ENCODE results near the gene CADM1. TPM values are rescaled to one million over a fixed set of nuclear protein-coding genes. Genes with fewer than 3 reads are reported as not detected.

CADM1 gene
- total RNA-seq, 1 donor from 2014 or later = 150 TPM

DNA sequence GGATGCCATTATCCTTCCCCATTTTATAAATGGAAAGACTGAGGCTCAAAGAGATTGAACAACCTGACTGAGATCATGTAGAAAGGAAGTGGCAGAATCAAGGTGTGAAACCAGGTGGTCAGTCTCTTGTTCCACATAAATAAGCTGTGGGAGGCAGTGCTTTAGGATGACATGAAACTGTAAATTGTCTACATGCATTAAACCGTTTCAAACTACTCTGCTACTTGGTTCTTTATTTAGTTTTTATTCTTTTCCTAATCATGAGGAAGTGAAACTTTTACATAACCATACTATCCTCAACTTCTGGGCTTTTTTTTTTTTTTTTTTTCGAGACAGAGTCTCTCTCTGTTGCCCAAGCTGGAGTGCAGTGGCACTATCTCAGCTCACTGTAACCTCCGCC, 34.9 kb downstream of the CADM1 start:
- no peak overlapping the region for H3K27ac Mint-ChIP-seq
- TF ChIP-seq CTCF (conservative IDR thresholded peaks at IDR 0.05) = no peak
- no peaks in the 10 kb centered on the region for H3K27me3 Mint-ChIP-seq
- H3K4me1 Mint-ChIP-seq (ENCODE audit: unreplicated experiment) = peaks cover 12% of the 10 kb centered on the region
- H3K9me3 Mint-ChIP-seq = no peaks in the 10 kb centered on the region
- no peak overlapping the region for H3K4me3 Mint-ChIP-seq
- peaks cover 15% of the 10 kb centered on the region for H3K36me3 Mint-ChIP-seq
- no peak for DNase-seq (ENCODE audit: extremely low spot score, unreplicated experiment)

- H3K4me1 Mint-ChIP-seq (ENCODE audit: unreplicated experiment) = peaks cover 23% of the 10 kb centered on the region
- H3K9me3 Mint-ChIP-seq = no peaks in the 10 kb centered on the region
- H3K4me3 Mint-ChIP-seq = no peak overlapping the region
- no peaks in the 10 kb centered on the region for H3K27me3 Mint-ChIP-seq
- no peak for DNase-seq (ENCODE audit: extremely low spot score, unreplicated experiment)
- TF ChIP-seq CTCF (conservative IDR thresholded peaks at IDR 0.05) = no peak
- H3K36me3 Mint-ChIP-seq = peaks cover 4% of the 10 kb centered on the region
- H3K27ac Mint-ChIP-seq = no peak overlapping the region
Measured at GRCh38 chr11:115466122-115466521, 38.1 kb downstream of the CADM1 start.

DNA sequence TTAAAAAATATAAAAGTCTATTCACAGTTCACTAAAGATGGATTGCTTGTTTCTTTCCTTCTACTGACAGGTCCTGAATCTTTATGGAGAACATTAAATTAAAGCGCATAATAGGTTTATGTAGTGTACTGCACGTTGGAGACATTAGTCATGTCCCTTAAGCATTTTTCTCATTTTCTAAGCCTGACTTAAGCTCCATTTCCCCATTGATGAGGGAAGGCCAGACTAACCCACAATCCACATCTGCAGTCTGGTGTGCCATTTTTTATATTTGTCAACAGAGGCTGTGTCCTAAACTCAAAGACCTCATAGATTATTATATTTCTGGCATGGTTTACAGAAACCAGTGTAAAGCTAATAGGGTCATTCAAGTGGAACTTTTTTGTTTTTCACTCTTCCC, 39.9 kb downstream of the CADM1 start:
- no peak for DNase-seq (ENCODE audit: extremely low spot score, unreplicated experiment)
- no peak overlapping the region for H3K4me3 Mint-ChIP-seq
- no peaks in the 10 kb centered on the region for H3K9me3 Mint-ChIP-seq
- TF ChIP-seq CTCF (conservative IDR thresholded peaks at IDR 0.05) = no peak
- H3K27me3 Mint-ChIP-seq = no peaks in the 10 kb centered on the region
- peaks cover 4% of the 10 kb centered on the region for H3K36me3 Mint-ChIP-seq
- peaks cover 24% of the 10 kb centered on the region for H3K4me1 Mint-ChIP-seq (ENCODE audit: unreplicated experiment)
- no peak overlapping the region for H3K27ac Mint-ChIP-seq

DNA sequence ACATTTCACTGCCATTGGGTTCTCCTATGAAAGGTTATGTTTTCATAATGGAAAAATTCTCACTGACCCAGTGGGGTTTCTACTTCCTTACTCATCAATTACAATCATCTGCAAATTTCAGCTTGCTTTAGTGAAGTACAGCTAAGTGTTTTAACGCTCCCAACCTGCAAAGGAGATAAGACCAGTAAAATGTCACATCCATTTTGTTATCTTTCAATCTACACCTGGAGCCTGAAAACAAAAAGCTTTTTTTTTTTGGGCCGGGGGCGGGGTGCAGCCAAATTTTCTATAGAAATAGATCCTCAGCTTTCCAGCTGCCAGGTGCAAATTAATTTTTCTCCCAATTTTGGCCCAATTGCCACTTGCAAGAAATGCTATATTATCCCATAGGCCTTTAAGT, 40.6 kb downstream of the CADM1 start:
- Mint-ChIP-seq H3K27me3 (no peaks in the 10 kb centered on the region), H3K36me3 (peaks cover 4% of the 10 kb centered on the region), H3K27ac (no peak overlapping the region), H3K4me1 (ENCODE audit: unreplicated experiment) (peaks cover 27% of the 10 kb centered on the region), H3K4me3 (no peak overlapping the region), H3K9me3 (no peaks in the 10 kb centered on the region)
- no peak for DNase-seq (ENCODE audit: extremely low spot score, unreplicated experiment)
- no peak for TF ChIP-seq CTCF (conservative IDR thresholded peaks at IDR 0.05)

DNA sequence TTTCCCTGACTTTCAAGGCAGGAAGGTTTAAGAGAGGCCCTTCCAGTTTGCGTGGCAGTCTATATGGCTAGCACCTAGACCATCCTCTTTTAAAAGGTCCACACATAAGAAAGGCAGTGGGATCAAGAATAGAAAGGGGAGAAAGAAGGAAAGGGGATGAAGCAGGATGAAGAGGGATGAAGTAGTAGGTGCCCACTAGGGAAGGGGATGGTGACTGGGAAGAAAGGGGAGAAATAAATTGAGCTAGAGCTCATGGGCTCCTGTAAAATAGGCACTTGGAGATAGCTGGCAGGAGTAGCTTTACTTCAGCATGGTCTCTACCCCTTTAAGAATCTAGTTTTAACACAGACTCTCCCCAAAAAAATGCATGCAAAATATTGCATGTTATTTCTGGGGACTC, 41.5 kb downstream of the CADM1 start:
- Mint-ChIP-seq H3K4me3 (no peak overlapping the region), H3K27ac (no peak overlapping the region), H3K36me3 (peaks cover 4% of the 10 kb centered on the region), H3K4me1 (ENCODE audit: unreplicated experiment) (peaks cover 27% of the 10 kb centered on the region), H3K27me3 (no peaks in the 10 kb centered on the region), H3K9me3 (no peaks in the 10 kb centered on the region)
- no peak for TF ChIP-seq CTCF (conservative IDR thresholded peaks at IDR 0.05)
- DNase-seq (ENCODE audit: extremely low spot score, unreplicated experiment) = no peak

DNA sequence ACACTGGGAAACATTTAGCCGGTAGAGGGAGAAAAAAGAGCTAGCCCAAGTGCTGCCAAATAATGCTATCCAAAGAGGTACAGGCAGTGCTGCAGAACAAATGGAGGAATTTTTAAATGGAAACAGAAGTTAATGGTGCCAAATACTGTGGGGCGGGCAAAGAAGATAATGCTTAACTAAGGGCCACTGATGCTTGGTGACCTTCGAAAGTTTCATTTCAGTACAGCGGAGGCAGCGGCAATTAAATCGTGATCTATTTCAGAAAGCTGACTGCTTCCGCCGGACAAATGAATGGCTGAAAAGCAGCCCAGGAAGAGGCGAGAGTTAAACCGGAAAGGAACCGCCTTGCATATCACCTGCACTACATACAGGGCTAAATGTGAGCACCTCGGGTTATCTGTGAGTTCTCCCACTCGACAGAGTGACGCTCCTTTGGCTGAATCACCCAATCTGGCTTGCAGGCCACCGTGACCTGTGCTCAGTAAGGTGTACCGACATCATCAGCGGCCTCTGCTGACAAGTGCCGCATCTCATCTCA, 42.1 kb downstream of the CADM1 start:
- Mint-ChIP-seq H3K27me3 (no peaks in the 10 kb centered on the region), H3K4me3 (peak overlapping the region; percentile 25), H3K36me3 (peaks cover 4% of the 10 kb centered on the region), H3K4me1 (ENCODE audit: unreplicated experiment) (peaks cover 27% of the 10 kb centered on the region), H3K27ac (no peak overlapping the region), H3K9me3 (no peaks in the 10 kb centered on the region)
- DNase-seq (ENCODE audit: extremely low spot score, unreplicated experiment) = no peak
- TF ChIP-seq CTCF (conservative IDR thresholded peaks at IDR 0.05) = no peak
